GM12873 (cell line): ENCODE data around the gene DBP.

Source experiments
- CTCF ChIP-seq: IDR thresholded peaks from 2 replicates; pipeline ENCODE4 v1.5.1; 2012; ENCODE audit warnings: low read depth, mild to moderate bottlenecking, moderate library complexity, low read length, control low read depth; ENCODE audit not compliant: insufficient read depth; ENCODE audit errors: missing control alignments

The DBP gene

DNA sequence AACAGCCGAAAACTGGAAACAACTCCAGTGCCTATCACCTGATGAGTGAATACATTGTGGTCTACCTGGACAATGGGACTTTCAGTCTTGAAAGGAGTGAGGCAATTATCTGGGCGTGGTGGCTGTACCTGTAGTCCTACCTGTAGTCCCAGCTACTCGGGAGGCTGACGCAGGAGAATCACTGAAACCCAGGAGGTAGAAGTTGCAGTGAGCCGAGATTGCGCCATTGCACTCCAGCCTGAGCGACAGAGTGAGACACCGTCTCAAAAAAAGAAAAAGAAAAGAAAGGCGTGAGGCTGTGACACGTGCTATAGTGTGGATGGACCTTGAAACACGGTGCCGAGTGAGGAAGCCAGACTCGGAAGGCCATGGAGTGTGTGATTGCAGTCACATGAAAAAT is 39.7 kb upstream of the DBP start:
- TF ChIP-seq CTCF = no peak

GRCh38 chr19:48676487-48676886 is 39.3 kb upstream of the DBP start:
- no peak for TF ChIP-seq CTCF

DNA sequence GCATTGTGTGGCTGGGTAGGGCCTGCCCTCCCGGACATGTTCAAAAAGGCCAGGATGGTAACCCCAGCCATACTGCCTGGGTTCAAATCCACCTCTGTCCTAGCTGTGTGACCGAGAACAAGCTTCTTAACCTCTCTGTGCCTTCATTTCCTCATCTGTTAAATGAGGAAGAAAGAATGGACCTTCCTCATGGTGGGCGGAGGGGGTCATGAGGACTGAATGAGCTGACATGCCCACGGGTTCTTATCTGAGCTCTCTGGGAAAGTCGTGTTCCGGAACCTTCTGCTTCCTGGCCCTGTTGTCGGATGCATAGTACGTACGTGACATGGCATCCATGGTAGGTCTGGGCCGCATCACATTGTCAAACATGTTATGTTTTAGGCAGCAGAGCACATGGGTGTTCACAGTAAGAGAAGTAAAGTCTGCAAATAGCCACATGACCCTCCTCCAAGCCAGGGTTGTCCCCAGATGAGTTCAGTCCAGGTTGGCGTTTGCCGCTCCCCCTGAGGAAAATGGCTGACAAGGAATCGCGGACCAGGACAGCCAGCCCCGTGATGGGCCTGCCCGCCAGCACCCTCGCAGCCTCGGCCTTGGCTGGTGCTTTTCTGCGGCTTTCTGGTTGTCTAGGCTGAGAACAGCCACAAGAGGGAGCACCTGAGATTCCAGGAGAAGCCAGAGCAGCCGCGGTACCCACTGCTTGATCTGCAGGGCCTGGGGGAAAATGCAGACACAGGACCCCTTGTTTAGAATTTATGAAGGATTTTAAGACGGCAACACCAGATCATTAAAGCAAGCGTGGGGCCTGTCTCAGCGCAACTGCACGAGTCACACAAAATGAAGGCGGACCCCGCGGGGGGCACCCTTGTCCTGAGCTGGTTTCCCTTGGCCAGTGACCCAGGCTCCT is 38.0 kb upstream of the DBP start:
- TF ChIP-seq CTCF = peak; percentile 88

DNA sequence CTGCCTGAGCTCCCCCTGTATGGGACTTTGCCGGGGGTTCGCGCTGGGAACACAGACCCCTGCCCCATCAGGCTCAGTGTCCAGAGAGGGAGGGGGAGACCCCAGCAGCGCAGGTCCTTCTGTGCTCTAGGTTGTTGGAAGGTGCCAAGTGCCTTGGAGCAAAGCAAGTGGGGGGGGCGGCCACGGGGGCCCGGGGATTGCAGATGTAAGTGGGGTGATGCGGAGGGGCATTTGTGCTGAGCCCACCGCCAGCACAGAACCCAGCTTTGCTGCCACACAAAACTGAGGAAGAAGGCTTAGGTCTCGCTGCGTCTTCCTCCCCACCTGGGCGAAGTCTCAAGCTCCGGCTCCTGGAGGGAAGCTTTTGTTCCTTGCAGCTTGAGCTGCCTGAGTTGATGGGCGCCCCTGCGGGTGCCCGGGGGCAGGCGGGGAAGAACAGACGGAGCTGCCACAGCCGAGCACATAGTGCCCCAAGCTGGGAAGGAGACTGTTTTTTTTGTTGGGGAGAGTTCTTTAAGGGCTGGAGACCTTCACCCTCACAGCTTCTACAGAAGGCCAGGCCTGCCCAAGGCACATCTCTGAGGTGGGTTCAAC is 37.1 kb upstream of the DBP start:
- no peak for TF ChIP-seq CTCF

- TF ChIP-seq CTCF = no peak
Observed at GRCh38 chr19:48673436-48674100, 36.4 kb upstream of the DBP start.

- no peak for TF ChIP-seq CTCF
Observed at GRCh38 chr19:48672994-48673393, 35.8 kb upstream of the DBP start, which contains the start of gene NTN5. TSS of gene NTN5 (minus strand) at chr19:48673017. CDS start at chr19:48670986, 2,031 bp downstream.

DNA sequence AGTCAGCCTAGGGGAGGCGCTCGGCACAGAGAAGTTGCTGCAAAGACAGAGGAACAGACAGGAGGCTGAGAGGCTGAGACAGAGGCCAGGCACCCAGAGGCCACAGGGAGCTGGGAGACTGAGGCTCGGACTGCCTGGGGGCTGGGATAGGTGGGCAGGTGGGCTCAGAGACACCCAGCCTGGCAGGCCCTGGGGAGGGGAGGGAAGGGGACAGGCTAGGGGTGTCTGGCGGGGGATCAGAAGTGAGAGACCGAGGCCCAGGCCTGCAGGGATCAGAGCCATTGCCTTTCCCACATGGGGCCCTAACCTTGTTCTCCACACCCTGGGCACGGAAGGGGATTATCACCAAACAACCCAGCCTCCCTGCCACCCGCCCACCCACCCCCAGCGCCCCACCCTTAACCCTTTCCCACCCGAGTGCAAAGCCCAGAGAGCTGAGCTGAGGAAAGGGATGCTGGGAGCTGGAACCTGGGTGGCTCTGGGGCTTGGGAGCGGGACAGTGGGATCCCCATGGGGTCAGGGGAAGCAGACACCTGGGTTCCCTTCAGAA is 34.3 kb upstream of the DBP start:
- no peak for TF ChIP-seq CTCF
